Posterior vena cava (tissue), 2 donors: Measurements from ENCODE around the gene RGS14. TPM values are rescaled to one million over a fixed set of nuclear protein-coding genes. Genes with fewer than 3 reads are reported as not detected.

Source experiments
- DNase-seq: peaks from one replicate; pipeline ENCODE4 v3.0.0-alpha.2; 2020; ENCODE audit warnings: low spot score
- intact Hi-C, 2 donors: fragments of 100-400 bp; cut with DNase I; formaldehyde crosslinking; loops; one replicate each; pipeline versions ENCODE4 v1.14.1 to v1.14.2; 2022 to 2023
- long read RNA-seq, 2 donors: library from polyadenylated mRNA; unstranded; transcript quantifications; one replicate each; pipeline ENCODE4 v2.0.0, GENCODE V29; 2020 to 2021
- total RNA-seq, 2 donors: library from RNA; stranded (reverse); fragmentation: NEBNext Ultra II Directional; extraction: Animal tissue kit (Norgen Biotek cat#: 25700); gene quantifications; one replicate each; pipeline ENCODE4 v1.2.1, GENCODE V29; 2021
- donor health status: DM: yes; HTN: yes; CAD: no.
- donor health status: DM: yes; HTN: yes; CAD: no.

RGS14 gene
- total RNA-seq, result 10 to 100 TPM; 11.3 to 13.4 TPM
- long read RNA-seq, donor 1, partial matches to known transcripts, result 10 of 13 reads
- long read RNA-seq, donor 1, other reads (novel, unspliced or antisense), result 2 of 13 reads
- long read RNA-seq, donor 2, transcript RGS14-212 (5 exons, 875 nt), result major isoform, 6 of 26 reads
- long read RNA-seq, donor 2, partial matches to known transcripts, result 9 of 26 reads
- long read RNA-seq, donor 2, other reads (novel, unspliced or antisense), result 7 of 26 reads

- DNase-seq, result peak; percentile 86
- intact Hi-C loops, result no loop called here
These were observed at the start of gene RGS14 for GRCh38 chr5:177357459-177358351. RGS14 (plus strand) TSS chr5:177357924; CDS start chr5:177358025, 101 bp downstream.

- intact Hi-C loops, result no loop called here
- peak; percentile 69 for DNase-seq
These were observed 49.0 kb upstream of the RGS14 start for GRCh38 chr5:177308740-177309139.

- DNase-seq, result peak; percentile 87
- intact Hi-C loops, result loop anchor here in 1 of 2 donors (10.0 kb wide), 1 partner anchor 75 kb away; the partner anchor contains the start of gene SLC34A1
These were observed 48.2 kb upstream of the RGS14 start for GRCh38 chr5:177309351-177310191.

- intact Hi-C loops, result loop anchor here in 1 of 2 donors (10.0 kb wide), 1 partner anchor 74 kb away; the partner anchor contains the start of gene SLC34A1
- DNase-seq, result peak; percentile 82
These were observed 47.4 kb upstream of the RGS14 start for GRCh38 chr5:177310332-177310731.

GRCh38 chr5:177310757-177311391 is 46.9 kb upstream of the RGS14 start:
- intact Hi-C loops, result loop anchor here in 1 of 2 donors (10.0 kb wide), 1 partner anchor 74 kb away; the partner anchor contains the start of gene SLC34A1
- DNase-seq, result peak; percentile 77

- intact Hi-C loops, result loop anchor here in 1 of 2 donors (10.0 kb wide), 1 partner anchor 73 kb away; the partner anchor contains the start of gene SLC34A1
- no peak for DNase-seq
These were observed 46.4 kb upstream of the RGS14 start for GRCh38 chr5:177311392-177311722.

- peak; percentile 99 for DNase-seq
These were observed 45.7 kb upstream of the RGS14 start, which contains the start of gene MXD3 for GRCh38 chr5:177311723-177312648. MXD3 (minus strand) TSS chr5:177311898; CDS start chr5:177311830, 68 bp downstream.

GRCh38 chr5:177312649-177313181 is 45.0 kb upstream of the RGS14 start:
- peak; percentile 81 for DNase-seq
- intact Hi-C loops, result loop anchor here in 1 of 2 donors (10.0 kb wide), 1 partner anchor 72 kb away; the partner anchor contains the start of gene SLC34A1

More at GRCh38 chr5:177311723-177312648, 45.7 kb upstream of the RGS14 start, which contains the start of gene MXD3:
- intact Hi-C loops, result loop anchor here in 1 of 2 donors (10.0 kb wide), 1 partner anchor 73 kb away; the partner anchor contains the start of gene SLC34A1

GRCh38 chr5:177313561-177314259 is 44.0 kb upstream of the RGS14 start:
- intact Hi-C loops, result loop anchor here in 1 of 2 donors (10.0 kb wide), 1 partner anchor 71 kb away; the partner anchor contains the start of gene SLC34A1
- DNase-seq, result peak; percentile 38

- peak; percentile 72 for DNase-seq
- intact Hi-C loops, result loop anchor here in 1 of 2 donors (10.0 kb wide), 1 partner anchor 70 kb away; the partner anchor contains the start of gene SLC34A1
These were observed 43.1 kb upstream of the RGS14 start for GRCh38 chr5:177314376-177315342.

GRCh38 chr5:177315411-177315810 is 42.3 kb upstream of the RGS14 start:
- peak; percentile 53 for DNase-seq
- intact Hi-C loops, result loop anchor here in 1 of 2 donors (10.0 kb wide), 1 partner anchor 69 kb away; the partner anchor contains the start of gene SLC34A1

GRCh38 chr5:177316005-177316404 is 41.7 kb upstream of the RGS14 start:
- DNase-seq, result peak; percentile 15
- intact Hi-C loops, result loop anchor here in 1 of 2 donors (10.0 kb wide), 1 partner anchor 69 kb away; the partner anchor contains the start of gene SLC34A1

- DNase-seq, result peak; percentile 88
- intact Hi-C loops, result loop anchor here in 1 of 2 donors (10.0 kb wide), 1 partner anchor 67 kb away; the partner anchor contains the start of gene SLC34A1
These were observed 39.8 kb upstream of the RGS14 start for GRCh38 chr5:177317959-177318377.

GRCh38 chr5:177319913-177320588 is 37.7 kb upstream of the RGS14 start:
- DNase-seq, result peak; percentile 70
- intact Hi-C loops, result loop anchor here in 1 of 2 donors (10.0 kb wide), 1 partner anchor 65 kb away; the partner anchor contains the start of gene SLC34A1
